NCI-H748 treated with DMSO at 0.1 percent for 48 hours (cell line): ENCODE results near the gene MAP2K6.
"Not testable (repeated sequence)": the region's sequence is repeated elsewhere in the genome, so short reads cannot be mapped to it uniquely, and the experiment has no call there.

ENCODE experiments used
- DNase-seq: peaks from one replicate; lab custom pipeline; 2025; lab: John Stamatoyannopoulos, UW

The MAP2K6 gene

DNA sequence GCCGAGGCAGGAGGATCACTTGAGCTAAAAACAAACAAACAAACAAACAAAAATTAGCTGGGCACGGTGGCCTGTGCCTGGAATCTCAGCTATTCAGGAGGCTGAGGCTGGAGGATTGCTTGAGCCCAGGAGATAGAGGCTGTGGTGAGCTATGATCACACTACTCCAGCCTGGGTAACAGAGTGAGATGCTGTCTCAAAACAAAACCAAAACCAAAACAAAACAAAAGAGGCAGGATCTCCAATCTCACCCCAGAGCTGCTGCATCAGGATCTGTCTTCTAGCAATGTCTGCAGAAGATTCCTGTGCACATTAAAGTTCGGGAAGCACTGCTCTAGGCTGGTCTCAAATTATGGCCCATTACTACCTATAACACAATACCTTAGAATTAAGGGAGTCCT, 43.1 kb downstream of the MAP2K6 start:
- DNase-seq, result no peak

GRCh38 chr17:69460963-69461922, 46.7 kb downstream of the MAP2K6 start:
- no peak for DNase-seq

GRCh38 chr17:69461951-69462369, 47.5 kb downstream of the MAP2K6 start:
- DNase-seq, result no peak

DNA sequence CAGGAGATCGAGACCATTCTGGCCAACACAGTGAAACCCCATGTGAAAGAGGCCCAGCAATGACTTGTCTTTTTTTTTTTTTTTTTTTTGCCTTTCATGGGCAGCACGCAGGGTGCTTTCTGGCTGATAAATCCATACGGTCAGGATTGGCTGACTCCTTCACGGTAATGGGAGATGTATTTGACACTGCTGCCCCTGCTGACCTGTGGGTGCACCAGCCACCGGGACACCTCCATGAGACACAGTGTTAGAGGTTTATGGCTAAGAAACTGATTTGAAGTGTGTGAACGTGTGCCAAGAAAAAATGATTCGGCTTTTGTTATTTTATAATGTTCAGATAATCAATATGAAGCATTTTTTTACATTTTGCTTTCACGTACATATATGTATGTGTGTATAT, 48.4 kb downstream of the MAP2K6 start:
- DNase-seq, result no peak

GRCh38 chr17:69466451-69466850, 52.0 kb downstream of the MAP2K6 start:
- DNase-seq, result no peak

DNA sequence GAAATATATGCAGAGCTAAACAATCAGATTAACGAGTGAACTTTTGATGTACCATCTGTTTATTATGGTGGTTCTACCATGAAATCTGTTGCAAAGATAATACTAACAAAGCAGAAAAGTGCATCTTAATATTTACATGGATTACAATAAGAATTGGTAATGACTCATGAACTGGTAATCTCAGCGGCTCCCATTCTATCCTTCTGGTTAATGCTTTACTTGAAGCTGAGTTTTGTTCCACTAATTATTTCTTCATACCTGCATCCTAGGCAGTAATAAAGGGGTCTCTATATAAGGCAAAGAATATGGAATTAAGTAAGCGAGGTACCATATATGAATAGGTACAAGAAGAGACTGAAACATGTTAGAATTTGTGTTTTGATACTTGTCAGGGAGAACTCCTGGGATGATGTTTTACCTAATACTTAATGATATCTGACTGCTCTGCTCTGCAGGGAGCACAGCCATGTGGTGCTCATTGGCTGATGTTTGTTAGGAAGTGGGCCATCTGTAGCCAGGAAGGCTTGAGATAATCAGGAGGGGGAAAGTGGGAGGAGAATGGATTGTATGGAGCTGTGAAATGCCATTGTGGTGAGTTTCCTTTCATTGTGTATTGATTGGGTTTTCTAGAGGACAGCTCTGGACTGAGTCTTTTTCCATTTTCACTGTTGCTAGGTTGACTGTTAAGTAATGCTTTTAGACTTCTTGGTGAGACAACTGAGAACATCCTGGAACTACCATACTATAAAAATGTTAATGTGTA, 52.6 kb downstream of the MAP2K6 start:
- DNase-seq, result no peak

DNA sequence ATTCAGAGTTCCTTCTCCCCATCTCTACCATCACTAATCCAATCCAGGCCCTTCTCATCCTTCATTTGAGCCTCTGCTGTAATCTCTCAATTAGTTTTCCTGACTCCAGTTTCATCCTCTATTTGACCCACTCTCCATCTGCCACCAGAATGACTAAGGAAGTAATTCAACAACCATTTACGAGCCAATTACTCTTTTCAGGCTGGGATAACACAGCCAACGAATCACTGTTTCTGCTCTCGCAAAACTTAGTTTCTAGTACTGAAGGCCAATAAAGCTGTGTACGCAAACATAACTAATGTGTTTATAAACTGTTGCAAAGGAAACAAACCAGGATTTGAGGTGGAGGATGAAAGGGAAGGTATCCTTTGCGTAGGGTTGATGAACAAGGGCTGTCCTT, 53.7 kb downstream of the MAP2K6 start:
- DNase-seq, result peak; percentile 6

- no peak for DNase-seq
Measured at GRCh38 chr17:69470702-69471101, 56.2 kb downstream of the MAP2K6 start.

DNA sequence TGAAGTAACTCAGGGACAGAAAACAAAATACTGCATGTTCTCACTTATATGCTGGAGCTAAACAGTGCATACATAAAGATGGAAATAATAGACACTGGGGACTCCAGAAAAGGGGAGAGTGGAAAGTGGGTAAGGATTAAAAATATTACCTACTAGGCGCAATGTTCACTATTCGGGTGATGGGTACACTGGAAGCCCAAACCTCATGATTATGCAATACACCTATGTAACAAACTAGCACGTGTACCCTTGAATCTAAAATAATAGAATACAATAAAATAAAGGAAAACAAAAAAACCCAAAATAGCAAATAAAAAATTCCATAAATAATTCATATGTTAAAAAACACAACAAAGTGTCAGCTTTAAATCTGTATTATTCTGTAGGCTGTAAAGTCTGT, 56.9 kb downstream of the MAP2K6 start:
- no peak for DNase-seq

GRCh38 chr17:69473841-69474831, 59.6 kb downstream of the MAP2K6 start:
- no peak for DNase-seq

- DNase-seq, result no peak
Measured at GRCh38 chr17:69477204-69477902, 62.9 kb downstream of the MAP2K6 start.

DNA sequence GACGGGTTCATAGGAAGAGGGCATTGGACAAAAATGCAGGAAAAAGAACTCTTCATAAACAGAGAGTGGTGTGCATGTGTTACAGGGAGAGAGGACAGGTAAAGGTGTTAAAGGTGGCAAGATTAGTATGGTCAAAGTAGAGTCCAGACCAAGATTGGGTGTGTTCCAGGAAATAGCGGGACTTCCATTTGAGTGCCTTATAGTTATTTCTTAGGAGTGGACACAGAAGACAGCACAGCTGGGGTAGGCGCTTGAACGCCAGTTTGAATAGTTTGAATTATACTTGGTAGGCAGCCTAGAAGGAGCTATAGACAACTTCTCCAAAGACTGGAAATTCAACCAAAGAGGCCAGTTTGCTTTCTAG, 63.4 kb downstream of the MAP2K6 start:
- DNase-seq, result no peak

- no peak for DNase-seq
Measured at GRCh38 chr17:69478916-69479315, 64.4 kb downstream of the MAP2K6 start.

DNA sequence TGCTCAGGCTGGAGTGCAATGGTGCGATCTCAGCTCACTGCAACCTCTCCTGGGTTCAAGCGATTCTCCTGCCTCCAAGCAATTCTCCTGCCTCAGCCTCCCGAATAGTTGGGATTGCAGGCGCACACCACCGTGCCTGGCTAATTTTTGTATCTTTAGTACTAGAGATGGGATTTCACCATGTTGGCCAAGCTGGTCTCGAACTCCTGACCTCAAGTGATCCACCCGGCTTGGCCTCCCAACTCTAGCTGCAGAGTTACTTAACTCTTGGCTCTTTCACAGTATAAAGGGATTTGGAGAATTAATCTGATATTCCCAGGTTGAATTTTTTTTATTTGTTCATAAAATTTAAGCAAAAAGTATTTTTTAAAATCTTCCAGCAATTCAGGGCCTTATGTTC, 65.3 kb downstream of the MAP2K6 start:
- DNase-seq, result not testable (repeated sequence)

- peak; percentile 21 for DNase-seq
Measured at GRCh38 chr17:69480245-69480644, 65.7 kb downstream of the MAP2K6 start.

GRCh38 chr17:69485251-69485661, 70.8 kb downstream of the MAP2K6 start:
- no peak for DNase-seq

DNA sequence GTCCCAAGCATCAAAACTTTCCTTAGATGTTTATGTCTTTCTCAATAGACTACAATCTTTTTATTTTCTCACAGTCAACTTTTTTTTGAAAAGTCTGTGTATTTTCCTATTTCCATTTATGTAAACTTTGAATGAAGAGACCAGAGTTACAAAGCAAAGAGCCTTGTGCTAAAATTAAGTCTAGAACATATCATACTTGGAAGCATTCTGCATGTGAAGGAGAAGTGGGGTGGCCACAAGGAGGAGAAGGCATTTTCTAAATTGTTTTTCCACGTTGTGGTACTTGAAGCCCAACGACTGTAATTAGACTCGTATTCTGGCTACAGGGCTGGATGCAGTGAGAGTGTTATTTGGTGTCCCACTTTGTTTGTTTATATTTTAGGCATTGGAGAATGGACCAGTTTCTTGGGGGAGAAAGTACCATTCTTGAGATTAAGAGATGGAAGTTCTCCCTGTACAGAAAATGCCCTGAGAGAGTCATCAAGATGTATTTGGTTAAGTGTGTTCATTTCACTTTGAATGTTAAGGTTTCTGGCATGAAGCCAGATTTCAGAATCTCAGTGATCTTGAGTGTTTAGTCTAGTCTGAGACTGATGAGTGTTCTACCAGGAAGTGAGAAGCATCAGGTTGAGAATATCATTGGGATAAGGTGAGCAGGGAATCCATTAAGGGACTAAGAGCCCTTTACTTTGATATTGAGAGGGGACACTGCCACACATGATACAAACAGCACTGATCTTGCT, 71.6 kb downstream of the MAP2K6 start:
- DNase-seq, result no peak

DNA sequence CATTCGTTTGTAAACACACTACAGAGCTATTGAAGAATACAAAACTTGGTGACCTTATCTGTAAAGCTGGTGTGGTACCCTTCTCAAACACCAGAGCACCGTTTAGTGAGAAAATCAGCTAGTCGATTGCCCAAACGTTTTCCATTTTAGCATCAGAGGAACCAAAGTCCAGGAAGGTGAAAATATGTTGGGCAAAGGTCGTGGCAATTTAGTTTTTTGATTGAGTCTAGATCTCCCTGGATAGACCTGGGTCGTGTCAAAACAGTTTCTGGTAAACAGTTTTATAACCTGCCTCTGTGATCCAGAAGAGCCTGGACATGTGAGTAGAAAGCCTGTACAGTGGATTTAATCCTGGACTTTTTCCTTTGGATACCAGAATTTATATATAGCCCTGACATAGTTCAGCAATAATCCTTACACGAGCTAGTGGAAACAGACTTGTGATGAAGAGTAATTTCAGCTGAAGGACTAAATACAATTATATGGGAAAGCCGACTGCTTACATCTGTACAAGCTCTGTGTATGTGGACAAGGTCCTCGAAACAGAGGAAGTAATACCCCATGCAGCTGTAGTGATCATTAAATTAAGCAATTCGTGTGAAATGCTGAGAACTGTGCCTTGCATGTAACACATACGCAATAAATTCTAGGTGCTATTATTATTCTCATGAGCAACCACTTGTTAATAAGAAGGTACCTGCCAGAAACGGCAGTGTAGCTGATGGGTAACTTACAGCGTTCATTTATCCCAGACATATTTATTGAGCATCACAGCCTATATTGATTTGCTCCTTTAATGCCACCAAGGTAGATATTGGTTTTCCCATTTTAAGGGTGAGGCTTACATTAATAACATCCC, 72.5 kb downstream of the MAP2K6 start:
- no peak for DNase-seq

- DNase-seq, result no peak
Measured at GRCh38 chr17:69489313-69489712, 74.8 kb downstream of the MAP2K6 start.
